HEK293T (cell line): ENCODE data around the gene AP4B1.

Experiments
- CTBP1 ChIP-seq: fragments of 450-650 bp; IDR thresholded peaks from 2 replicates; pipeline ENCODE4 v1.6.1; 2016; ENCODE audit warnings: borderline replicate concordance
- HDGF ChIP-seq: fragments of 450-650 bp; IDR thresholded peaks from 2 replicates; pipeline ENCODE4 v1.6.1; 2017; ENCODE audit warnings: antibody characterized with exemption, borderline replicate concordance

DNA sequence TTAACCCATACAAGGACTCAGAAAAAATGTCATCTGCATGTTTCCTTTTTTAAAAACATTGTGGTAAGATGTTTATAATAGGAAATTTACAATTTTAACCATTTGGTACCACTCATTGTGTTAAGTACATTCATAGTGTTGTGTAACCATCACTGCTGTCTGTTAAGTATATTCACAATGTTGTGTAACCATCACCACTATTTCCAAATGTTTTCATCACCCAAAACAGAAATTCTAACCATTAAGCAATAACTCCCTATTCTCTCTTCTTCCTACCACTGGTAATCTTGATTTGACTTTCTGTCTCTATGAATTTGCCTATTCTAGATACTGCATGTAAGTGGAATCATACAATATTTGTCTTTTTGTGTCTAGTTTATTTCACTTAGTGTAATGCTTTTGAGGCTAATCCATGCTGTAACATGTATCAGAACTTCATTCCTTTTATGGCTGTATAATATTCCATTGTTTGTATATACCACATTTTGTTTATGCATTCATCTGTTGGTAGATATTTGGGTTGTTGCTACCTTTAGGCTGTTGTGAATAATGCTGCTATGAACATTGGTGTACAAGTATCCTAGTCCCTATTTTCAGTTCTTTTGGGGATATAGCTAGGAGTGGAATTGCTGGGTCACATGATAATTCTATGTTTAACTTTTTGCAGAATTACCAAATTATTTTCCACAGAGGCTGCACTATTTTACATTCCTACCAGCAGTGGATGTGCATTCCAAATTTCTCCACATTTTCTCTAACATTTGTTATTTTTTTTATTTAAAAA is 38.6 kb upstream of the AP4B1 start:
- TF ChIP-seq HDGF (no peak), CTBP1 (no peak)
